GM19455 (cell line): Measurements from ENCODE around the gene PDK1.
"Not testable (repeated sequence)": the region's sequence is repeated elsewhere in the genome, so short reads cannot be mapped to it uniquely, and the experiment has no call there.

Source experiments
- ATAC-seq: cut with Tn5 transposase; IDR thresholded peaks from one replicate; pipeline ENCODE4 v1.9.1; 2021; ENCODE audit not compliant: unreplicated experiment

PDK1 gene

GRCh38 chr2:172551271-172551670 is 4.6 kb upstream of the PDK1 start:
- ATAC-seq = no peak

DNA sequence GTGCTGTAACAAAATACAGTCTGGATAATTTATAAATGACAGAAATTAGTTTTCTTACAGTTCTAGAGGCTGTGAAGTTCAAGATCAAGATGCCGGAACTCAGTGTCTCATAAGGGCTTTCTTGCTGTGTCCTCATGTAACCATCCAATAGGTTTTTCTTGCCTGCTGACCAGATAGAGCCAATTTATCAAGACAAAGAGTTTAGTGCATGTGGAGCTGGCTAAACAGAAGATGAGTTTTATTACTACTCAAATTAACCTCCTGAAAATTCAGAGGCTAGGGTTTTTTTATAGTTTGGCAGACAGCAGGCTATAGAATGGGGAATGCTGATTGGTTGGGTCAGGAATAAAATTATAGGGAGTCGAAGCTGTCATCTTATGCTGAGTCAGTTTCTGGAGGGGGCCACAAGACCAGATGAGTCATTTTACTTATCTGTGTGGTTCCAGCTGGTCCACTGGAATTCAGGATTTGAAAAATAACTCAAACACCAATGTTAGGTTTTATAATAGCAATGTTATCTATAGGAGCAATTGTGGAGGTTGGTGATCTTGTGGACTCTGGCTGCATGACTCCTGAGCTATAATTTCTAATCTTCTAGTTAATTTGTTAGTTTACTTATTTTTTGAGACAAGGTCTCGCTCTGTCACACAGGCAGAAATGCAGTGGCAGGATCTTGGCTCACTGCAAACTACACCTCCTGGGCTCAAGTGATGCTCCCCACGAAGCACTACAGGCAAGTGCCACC is 3.2 kb upstream of the PDK1 start:
- no peak for ATAC-seq

DNA sequence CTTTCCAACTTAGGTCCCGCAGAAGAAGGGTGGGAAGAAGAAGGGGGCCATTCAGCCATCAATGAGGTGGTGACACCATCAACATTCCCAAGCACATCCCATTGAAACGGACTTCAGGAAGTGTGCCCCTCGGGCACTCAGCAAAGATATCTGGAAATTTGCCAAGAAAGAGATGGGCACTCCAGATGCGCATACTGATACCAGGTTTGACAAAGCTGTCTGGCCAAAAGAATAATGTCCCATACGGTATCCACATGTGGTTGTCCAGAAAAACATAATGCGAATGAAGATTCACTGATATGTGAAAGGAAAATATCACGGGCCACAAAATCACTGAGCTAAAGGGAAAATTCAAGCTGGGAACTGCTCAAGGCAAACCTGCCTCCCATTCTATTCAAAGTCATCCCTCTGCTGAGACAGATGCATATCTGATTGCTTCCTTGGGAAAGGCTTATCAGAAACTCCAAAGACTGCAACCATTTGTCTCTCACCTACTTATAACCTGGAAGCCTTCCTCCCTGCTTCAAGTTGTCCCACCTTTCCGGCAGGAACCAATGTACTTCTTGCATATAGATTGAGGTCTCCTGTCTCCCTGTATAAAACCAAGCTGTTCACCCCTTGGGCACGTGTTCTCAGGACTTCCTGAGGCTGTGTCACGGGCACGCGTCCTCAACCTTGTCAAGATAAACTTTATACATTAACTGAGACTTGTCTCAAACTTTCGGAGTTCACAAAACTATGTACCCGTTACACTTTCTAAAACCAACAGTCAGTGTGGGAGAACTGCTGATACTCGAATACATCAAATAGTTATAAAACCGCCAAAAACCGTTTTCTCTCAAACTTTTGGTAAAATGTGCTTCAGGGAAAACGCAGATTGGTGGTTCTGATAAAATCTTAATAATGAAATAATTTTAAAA is 1.3 kb upstream of the PDK1 start:
- ATAC-seq = no peak

GRCh38 chr2:172555272-172555521 is 693 bp upstream of the PDK1 start:
- peak; percentile 12 for ATAC-seq

GRCh38 chr2:172556284-172557033 is 569 bp downstream of the PDK1 start:
- peak; percentile 77 for ATAC-seq

DNA sequence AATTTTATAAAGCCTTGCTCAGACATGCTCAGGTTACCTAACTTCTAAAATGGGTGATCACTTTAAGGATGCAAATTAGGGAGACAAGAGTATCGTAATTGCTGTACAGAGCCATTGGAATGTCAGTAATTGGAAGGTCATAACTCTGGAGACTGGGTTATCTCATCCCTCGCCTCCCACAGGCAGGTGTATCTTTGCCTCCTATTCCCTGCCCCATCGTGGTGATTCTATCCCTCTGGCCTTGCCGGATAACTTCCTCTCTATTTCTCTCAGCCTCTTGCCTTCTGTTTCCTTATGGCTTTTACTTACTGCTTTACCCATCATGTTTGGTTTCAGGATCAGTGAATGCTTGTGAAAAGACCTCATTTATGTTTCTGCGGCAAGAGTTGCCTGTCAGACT is 2.5 kb downstream of the PDK1 start:
- no peak for ATAC-seq

- ATAC-seq = no peak
Observed at GRCh38 chr2:172560721-172561120, 4.8 kb downstream of the PDK1 start.

- no peak for ATAC-seq
Observed at GRCh38 chr2:172561270-172561669, 5.4 kb downstream of the PDK1 start.

GRCh38 chr2:172562298-172562697 is 6.4 kb downstream of the PDK1 start:
- no peak for ATAC-seq

DNA sequence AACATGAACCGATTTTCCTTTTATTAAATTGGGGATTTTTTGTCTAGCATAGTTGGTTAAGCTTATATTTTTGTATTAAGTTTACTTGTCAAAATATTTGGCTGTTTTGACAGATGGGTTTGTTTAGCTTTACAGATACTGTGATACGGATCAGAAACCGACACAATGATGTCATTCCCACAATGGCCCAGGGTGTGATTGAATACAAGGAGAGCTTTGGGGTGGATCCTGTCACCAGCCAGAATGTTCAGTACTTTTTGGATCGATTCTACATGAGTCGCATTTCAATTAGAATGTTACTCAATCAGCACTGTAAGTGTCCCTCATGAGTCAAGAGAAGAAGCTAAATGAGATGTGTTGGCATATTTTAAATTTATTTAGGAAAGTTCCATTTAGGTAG is 8.5 kb downstream of the PDK1 start:
- no peak for ATAC-seq

DNA sequence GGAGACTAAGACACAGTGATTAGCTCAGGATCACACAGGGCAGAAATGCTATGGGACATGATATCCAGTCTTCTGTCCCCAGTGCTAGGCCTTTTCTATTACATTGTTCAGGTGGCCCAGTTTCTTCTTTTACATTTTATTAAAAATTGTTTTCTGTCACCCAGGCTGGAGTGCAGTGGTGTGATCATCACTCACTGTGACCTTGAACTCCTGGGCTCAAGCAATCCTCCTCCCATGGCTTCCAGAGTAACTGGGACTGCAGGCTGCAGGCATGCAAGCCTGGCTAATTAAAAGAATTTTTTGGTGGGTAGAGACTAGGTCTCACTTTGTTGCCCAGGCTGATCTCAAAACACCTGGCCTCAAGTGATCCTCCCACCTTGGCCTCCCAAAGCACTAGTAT is 15.4 kb downstream of the PDK1 start:
- ATAC-seq = no peak

DNA sequence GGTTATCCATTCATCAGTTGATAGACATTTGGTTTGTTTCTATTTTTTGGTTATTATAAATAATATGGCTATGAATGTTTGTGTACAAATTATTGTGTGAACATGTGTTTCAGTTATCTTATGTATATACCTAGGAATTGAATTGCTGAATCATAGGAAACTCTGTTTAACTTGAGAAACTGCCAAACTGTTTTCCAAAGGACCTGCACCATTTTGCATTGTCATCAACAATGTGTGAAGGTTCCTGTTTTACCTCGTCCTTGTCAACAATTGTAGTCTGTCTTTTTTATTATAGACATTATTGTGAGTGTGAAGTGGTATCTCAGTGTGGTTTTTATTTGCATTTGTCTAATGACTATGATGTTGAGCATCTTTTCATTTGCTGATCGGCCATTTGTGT is 17.1 kb downstream of the PDK1 start:
- no peak for ATAC-seq

DNA sequence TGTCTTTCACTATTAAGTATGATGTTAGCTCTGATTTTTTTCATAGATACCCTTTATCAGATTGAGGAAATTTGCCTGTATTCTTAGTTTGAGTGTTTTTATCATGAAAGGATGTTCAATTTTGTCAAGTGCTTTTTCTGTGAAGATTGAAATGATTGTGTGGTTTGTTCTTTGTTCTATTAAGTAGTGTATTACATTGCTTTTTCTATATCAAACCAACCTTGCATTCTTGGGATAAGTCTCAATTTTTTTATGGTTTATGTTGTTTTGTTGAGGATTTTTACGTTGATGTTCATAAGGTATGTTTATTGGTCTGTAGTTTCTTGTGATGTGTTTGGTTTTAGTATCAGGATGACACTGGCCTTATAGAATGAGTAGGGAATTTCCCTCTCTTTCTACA is 19.1 kb downstream of the PDK1 start:
- no peak for ATAC-seq

GRCh38 chr2:172578054-172578453 is 22.2 kb downstream of the PDK1 start:
- ATAC-seq = no peak

DNA sequence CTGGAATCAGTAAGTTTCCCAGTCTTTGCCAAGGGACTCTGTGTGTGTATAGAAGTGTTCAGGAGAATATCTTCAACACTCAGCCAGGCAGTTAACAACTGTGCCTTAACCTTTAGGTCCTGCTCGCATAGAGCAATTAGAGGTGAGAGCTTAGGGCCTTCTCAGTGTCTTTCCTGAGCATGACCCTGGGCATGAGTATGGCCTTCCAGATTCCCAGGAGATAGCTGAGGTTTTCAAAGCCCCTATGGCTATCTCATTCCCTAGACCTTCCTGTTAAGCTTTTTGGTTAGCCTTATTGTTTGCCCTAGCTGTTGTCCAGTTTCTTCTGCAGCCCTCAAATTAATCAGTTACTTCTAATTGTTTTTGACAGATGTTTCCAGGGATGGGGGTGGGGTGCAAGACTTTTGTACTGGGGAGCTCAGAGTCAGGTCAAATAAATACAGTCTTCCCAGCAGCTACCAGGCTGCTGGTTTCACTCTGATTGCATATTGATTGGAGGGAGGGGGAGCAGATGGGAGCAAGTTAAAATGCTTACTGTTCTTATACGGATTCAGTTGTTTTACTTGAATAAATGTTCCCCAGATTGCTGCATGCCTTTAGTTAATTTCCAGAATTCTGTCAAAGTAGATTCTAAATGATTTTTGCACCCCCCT is 23.1 kb downstream of the PDK1 start:
- no peak for ATAC-seq

- no peak for ATAC-seq
Observed at GRCh38 chr2:172580544-172580943, 24.7 kb downstream of the PDK1 start.

GRCh38 chr2:172582656-172583055 is 26.8 kb downstream of the PDK1 start:
- no peak for ATAC-seq

- no peak for ATAC-seq
Observed at GRCh38 chr2:172586245-172586891, 30.5 kb downstream of the PDK1 start.

- not testable (repeated sequence) for ATAC-seq
Observed at GRCh38 chr2:172587231-172587630, 31.3 kb downstream of the PDK1 start.

DNA sequence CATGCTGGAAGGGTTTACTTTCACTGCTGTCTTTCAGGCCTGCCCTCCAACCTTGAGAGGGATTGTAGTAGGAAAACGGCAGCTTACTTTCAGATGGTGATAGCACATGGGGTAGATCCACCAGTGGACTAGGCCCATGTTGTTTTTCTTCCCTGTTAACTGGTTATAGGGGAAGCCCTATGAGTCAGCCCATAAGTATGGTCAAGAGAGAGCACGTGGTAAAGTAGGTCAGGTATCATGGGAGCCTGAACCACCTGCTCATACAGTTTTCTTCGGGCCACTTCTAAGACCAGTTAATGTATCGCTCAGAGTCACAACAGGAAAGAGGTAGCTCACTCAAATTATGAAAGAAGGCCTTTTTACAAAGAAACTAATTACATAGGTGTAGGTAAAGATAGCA is 33.0 kb downstream of the PDK1 start:
- no peak for ATAC-seq

DNA sequence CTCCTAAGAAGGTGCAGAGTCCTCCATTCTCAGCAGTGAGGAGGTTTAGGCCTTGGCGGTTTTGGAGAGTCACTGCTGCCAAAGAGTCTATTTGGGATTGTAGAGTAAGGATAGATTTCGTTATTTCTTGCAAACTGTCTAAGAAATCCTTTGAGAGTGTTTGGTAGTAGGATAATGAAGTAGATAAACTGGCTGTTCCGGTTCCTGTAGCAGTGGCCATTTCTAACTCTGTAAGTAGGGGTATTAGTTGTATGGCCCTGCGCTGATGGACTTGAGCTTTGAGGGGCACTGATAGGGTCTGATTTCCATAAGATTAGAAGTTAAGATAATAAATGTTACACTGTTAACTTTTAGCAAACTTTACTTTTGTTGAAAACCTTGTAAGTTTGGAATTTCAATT is 35.5 kb downstream of the PDK1 start:
- ATAC-seq = not testable (repeated sequence)
